Neuronal stem cell (in vitro differentiated cells): ENCODE results near the gene CDK5RAP1.
A peak's percentile ranks its signal among the peaks of the same experiment; 100 is the strongest.

Source experiments
- DNase-seq: peaks from one replicate; pipeline ENCODE4 v3.0.0-alpha.2; 2013; ENCODE audit warnings: low spot score
- H2AFZ ChIP-seq: one replicate; pipeline ENCODE4 v1.6.1; 2013; ENCODE audit warnings: mild to moderate bottlenecking, low read length, inconsistent platforms
- H2AK5ac ChIP-seq: 2 replicates; pipeline ENCODE4 v1.6.1; 2013; ENCODE audit warnings: low read depth, mild to moderate bottlenecking, inconsistent platforms, low read length, moderate library complexity, mixed read lengths
- H2BK120ac ChIP-seq: 2 replicates; pipeline ENCODE4 v1.6.1; 2013; ENCODE audit warnings: low read depth, mild to moderate bottlenecking, inconsistent platforms, low read length, moderate library complexity, mixed read lengths
- H2BK12ac ChIP-seq: one replicate; pipeline ENCODE4 v1.6.1; 2013; ENCODE audit warnings: low read length, inconsistent platforms
- H2BK15ac ChIP-seq: 2 replicates; pipeline ENCODE4 v1.6.1; 2013; ENCODE audit warnings: mild to moderate bottlenecking, low read length, inconsistent platforms, mixed read lengths
- H2BK5ac ChIP-seq: one replicate; pipeline ENCODE4 v1.6.1; 2013; ENCODE audit warnings: inconsistent platforms, mild to moderate bottlenecking, low read length, moderate library complexity
- H3K14ac ChIP-seq: one replicate; pipeline ENCODE4 v1.6.1; 2013; ENCODE audit warnings: low read length, inconsistent platforms
- H3K18ac ChIP-seq: 2 replicates; pipeline ENCODE4 v1.6.1; 2013; ENCODE audit warnings: low read length, inconsistent platforms
- H3K23ac ChIP-seq: 2 replicates; pipeline ENCODE4 v1.6.1; 2013; ENCODE audit warnings: low read depth, mild to moderate bottlenecking, mixed read lengths, low read length, inconsistent platforms; ENCODE audit not compliant: poor library complexity
- H3K27ac ChIP-seq: replicated peaks from 3 replicates; pipeline ENCODE4 v1.5.1; 2013; ENCODE audit warnings: low read length, inconsistent platforms
- H3K27me3 ChIP-seq, 3 experiments: 2 replicates each; pipeline ENCODE4 v1.6.1; 2013; ENCODE audit warnings: low read length in 3 of 3, mild to moderate bottlenecking in 2 of 3, inconsistent platforms in 1 of 3, low read depth in 1 of 3, mixed read lengths in 1 of 3, moderate library complexity in 1 of 3; ENCODE audit not compliant: control insufficient read depth in 3 of 3, insufficient read depth in 3 of 3
- H3K36me3 ChIP-seq, 2 donors: replicated peaks in 1 of 2; 2 replicates each; pipeline ENCODE4 v1.6.1; 2013; ENCODE audit warnings: low read length in 2 of 2; ENCODE audit not compliant: control insufficient read depth in 2 of 2, insufficient read depth in 2 of 2
- H3K4ac ChIP-seq: 2 replicates; pipeline ENCODE4 v1.6.1; 2013; ENCODE audit warnings: inconsistent platforms, mild to moderate bottlenecking, low read length, moderate library complexity
- H3K4me1 ChIP-seq, 2 donors: 1 replicate in 1 of 2; 2 replicates in 1 of 2; pipeline ENCODE4 v1.6.1; 2013; ENCODE audit warnings: low read length in 2 of 2, low read depth in 1 of 2; ENCODE audit not compliant: control insufficient read depth in 2 of 2, insufficient read depth in 1 of 2
- H3K4me2 ChIP-seq: one replicate; pipeline ENCODE4 v1.6.1; 2013; ENCODE audit warnings: mild to moderate bottlenecking, low read length, inconsistent platforms; ENCODE audit not compliant: insufficient read depth, poor library complexity, severe bottlenecking
- H3K4me3 ChIP-seq, 2 donors: 2 replicates each; pipeline ENCODE4 v1.5.1; 2013; ENCODE audit warnings: low read length in 2 of 2, mild to moderate bottlenecking in 2 of 2, inconsistent platforms in 1 of 2, moderate library complexity in 1 of 2
- H3K79me1 ChIP-seq: one replicate; pipeline ENCODE4 v1.6.1; 2013; ENCODE audit warnings: low read depth, mild to moderate bottlenecking, inconsistent platforms, low read length, moderate library complexity
- H3K9ac ChIP-seq: one replicate; pipeline ENCODE4 v1.6.1; 2013; ENCODE audit warnings: mild to moderate bottlenecking, low read depth, low read length, inconsistent platforms; ENCODE audit not compliant: poor library complexity
- H3K9me3 ChIP-seq, 2 donors: replicated peaks in 1 of 2; 2 replicates each; pipeline versions ENCODE3 to v1.6.1; 2013; ENCODE audit warnings: low read length in 2 of 2, mild to moderate bottlenecking in 2 of 2, inconsistent platforms in 1 of 2, low read depth in 1 of 2, mixed read lengths in 1 of 2, moderate library complexity in 1 of 2; ENCODE audit not compliant: control insufficient read depth in 2 of 2, insufficient read depth in 1 of 2
- H4K8ac ChIP-seq: one replicate; pipeline ENCODE4 v1.6.1; 2013; ENCODE audit warnings: low read depth, mild to moderate bottlenecking, inconsistent platforms, low read length, moderate library complexity
- H4K91ac ChIP-seq: one replicate; pipeline ENCODE4 v1.6.1; 2013; ENCODE audit warnings: low read length, low read depth, mild to moderate bottlenecking, inconsistent platforms; ENCODE audit not compliant: poor library complexity
- WGBS, 2 donors: extraction: QIAGEN DNeasy Blood & Tissue Kit; methylation state at CpG; one replicate each; pipeline ENCODE4 v1.1.7; 2013; ENCODE audit warnings: missing lambda C conversion rate in 2 of 2, mixed read lengths in 1 of 2; ENCODE audit not compliant: insufficient read length in 2 of 2, insufficient replicate concordance in 1 of 2; ENCODE audit errors: extremely low coverage in 2 of 2; 5-methylcytosine and 5-hydroxymethylcytosine counted together

Gene CDK5RAP1

GRCh38 chr20:33444797-33445560 is 43.7 kb upstream of the CDK5RAP1 start:
- H3K4me3 ChIP-seq, result peak overlapping the region in 1 of 2 donors; percentile 59
- no CpG with 5 or more reads among the region's 4 CpGs for WGBS, 2 donors
- H3K27ac ChIP-seq, result no peak overlapping the region

GRCh38 chr20:33443512-33444239 is 42.4 kb upstream of the CDK5RAP1 start, which contains the start of gene SNTA1:
Gene SNTA1 (minus strand): TSS chr20:33443763. CDS start chr20:33443620, 143 bp downstream.
- no peaks in the 10 kb centered on the region for H3K36me3 ChIP-seq
- no peak within 1 kb of the TSS for H3K14ac ChIP-seq
- H3K9ac ChIP-seq, result peak within 1 kb of the TSS; percentile 86
- peaks cover 3% of the 10 kb centered on the region for H3K79me1 ChIP-seq
- H3K9me3 ChIP-seq, result no peaks in the 10 kb centered on the region
- peak; percentile 89 for DNase-seq
- peak within 1 kb of the TSS; percentile 79 for H2AK5ac ChIP-seq
- H2BK12ac ChIP-seq, result no peak within 1 kb of the TSS
- H2BK5ac ChIP-seq, result peak within 1 kb of the TSS; percentile 13
- peak within 1 kb of the TSS; percentile 59 to 93 for H3K4me3 ChIP-seq
- WGBS, 2 donors, result no CpG with 5 or more reads among the region's 75 CpGs
- H2BK15ac ChIP-seq, result no peak within 1 kb of the TSS
- no peak within 1 kb of the TSS for H3K4ac ChIP-seq
- H2AFZ ChIP-seq, result peak within 1 kb of the TSS; percentile 95
- no peak within 1 kb of the TSS for H4K91ac ChIP-seq
- peaks cover 5 to 12% of the 10 kb centered on the region in 2 donors for H3K4me1 ChIP-seq
- peak within 1 kb of the TSS; percentile 43 for H2BK120ac ChIP-seq
- peak within 1 kb of the TSS; percentile 68 for H3K23ac ChIP-seq
- H3K18ac ChIP-seq, result peak within 1 kb of the TSS; percentile 90
- no peak within 1 kb of the TSS for H4K8ac ChIP-seq
- peaks cover 5 to 15% (median 14%) of the 10 kb centered on the region in 3 experiments for H3K27me3 ChIP-seq
- H3K4me2 ChIP-seq, result peak within 1 kb of the TSS; percentile 93
- no peak within 1 kb of the TSS for H3K27ac ChIP-seq

More at GRCh38 chr20:33444797-33445560, 43.7 kb upstream of the CDK5RAP1 start:
- Histone ChIP-seq H3K27me3 (peaks cover 5 to 15% (median 14%) of the 10 kb centered on the region in 3 experiments), H3K4ac (no peak overlapping the region), H3K4me2 (peak overlapping the region; percentile 43), H3K14ac (no peak overlapping the region), H3K18ac (no peak overlapping the region), H3K79me1 (peaks cover 3% of the 10 kb centered on the region), H4K91ac (no peak overlapping the region), H3K23ac (no peak overlapping the region), H3K4me1 (peaks cover 5 to 12% of the 10 kb centered on the region in 2 donors), H2AK5ac (no peak overlapping the region), H3K9ac (peak overlapping the region; percentile 34), H2BK120ac (no peak overlapping the region), H3K36me3 (no peaks in the 10 kb centered on the region), H4K8ac (no peak overlapping the region), H3K9me3 (no peaks in the 10 kb centered on the region), H2BK12ac (no peak overlapping the region), H2AFZ (peak overlapping the region; percentile 95), H2BK5ac (no peak overlapping the region), H2BK15ac (no peak overlapping the region)
- no peak for DNase-seq

DNA sequence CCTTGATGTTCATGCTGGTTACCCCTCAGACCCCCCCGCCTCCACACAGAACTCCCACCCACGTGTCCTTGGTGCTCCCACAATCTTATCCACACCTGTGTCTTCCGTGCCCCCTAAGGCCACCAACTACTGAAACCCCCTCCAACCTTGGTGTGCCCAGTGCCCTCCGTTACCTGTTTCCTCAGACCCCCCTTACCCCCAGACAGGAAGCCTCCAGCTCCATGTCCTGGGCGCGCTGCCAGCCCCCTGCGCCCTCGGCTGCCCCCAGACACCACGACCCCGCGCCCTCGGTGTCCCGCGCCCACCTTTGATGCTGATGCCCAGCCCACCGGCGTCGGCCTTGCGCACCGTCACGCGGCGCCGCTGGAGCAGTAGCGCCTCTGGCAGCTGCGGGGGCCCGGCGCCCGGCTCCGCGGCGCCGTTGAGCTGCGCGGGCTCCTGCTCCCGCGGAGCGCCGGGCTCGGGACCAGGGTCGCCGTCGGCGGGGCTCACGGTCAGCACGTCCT is 41.7 kb upstream of the CDK5RAP1 start:
- no peak overlapping the region for H4K8ac ChIP-seq
- peaks cover 3% of the 10 kb centered on the region for H3K79me1 ChIP-seq
- peak overlapping the region; percentile 43 for H2BK120ac ChIP-seq
- peak overlapping the region; percentile 68 for H3K23ac ChIP-seq
- H3K4me3 ChIP-seq, result peak overlapping the region; percentile 59 to 93
- H3K4me1 ChIP-seq, result peaks cover 5 to 12% of the 10 kb centered on the region in 2 donors
- peaks cover 5 to 15% (median 14%) of the 10 kb centered on the region in 3 experiments for H3K27me3 ChIP-seq
- DNase-seq, result no peak
- H3K9ac ChIP-seq, result peak overlapping the region; percentile 86
- H3K9me3 ChIP-seq, result no peaks in the 10 kb centered on the region
- peak overlapping the region; percentile 13 for H2BK5ac ChIP-seq
- H3K18ac ChIP-seq, result peak overlapping the region; percentile 90
- no peak overlapping the region for H3K4ac ChIP-seq
- no peak overlapping the region for H2BK12ac ChIP-seq
- H2BK15ac ChIP-seq, result no peak overlapping the region
- H2AK5ac ChIP-seq, result peak overlapping the region; percentile 79
- no CpG with 5 or more reads among the region's 45 CpGs for whole genome bisulfite sequencing, 2 donors
- no peak overlapping the region for H4K91ac ChIP-seq
- H3K27ac ChIP-seq, result no peak overlapping the region
- H3K14ac ChIP-seq, result no peak overlapping the region
- H3K4me2 ChIP-seq, result peak overlapping the region; percentile 93
- H3K36me3 ChIP-seq, result no peaks in the 10 kb centered on the region
- peak overlapping the region; percentile 95 for H2AFZ ChIP-seq
